ENCODE results near the gene KATNB1. TPM values are rescaled to one million over a fixed set of nuclear protein-coding genes. Genes with fewer than 3 reads are reported as not detected.
"Not testable (repeated sequence)": the region's sequence is repeated elsewhere in the genome, so short reads cannot be mapped to it uniquely, and the experiment has no call there.

The KATNB1 gene
- total and polyA plus RNA-seq, 4 donors = 7.0 to 16.2 (median 12.8) TPM

GRCh38 chr16:57725976-57726375, 9.6 kb upstream of the KATNB1 start:
- Histone ChIP-seq H3K36me3 (ENCODE audit: control insufficient read depth in 1 of 2, insufficient read depth in 2 of 2, low read length in 1 of 2) (no peaks in the 10 kb centered on the region), H3K4me1 (ENCODE audit: control insufficient read depth in 1 of 2, insufficient read depth in 2 of 2, low read length in 2 of 2) (no peaks in the 10 kb centered on the region), H3K4me3 (ENCODE audit: low read length in 2 of 2) (no peak overlapping the region), H3K27ac (ENCODE audit: low read depth in 1 of 2, low read length in 2 of 2) (no peak overlapping the region), H3K9me3 (ENCODE audit: control insufficient read depth, low read length) (no peaks in the 10 kb centered on the region), H3K27me3 (ENCODE audit: control insufficient read depth in 1 of 2, insufficient read depth in 2 of 2, low read length in 1 of 2) (no peaks in the 10 kb centered on the region)
- intact Hi-C loops (cut with DNase I) = loop anchor here in 1 of 2 donors (10.0 kb wide), 1 partner anchor 151 kb away; no protein-coding TSS in a partner anchor
- WGBS, 2 donors = 90 to 91% methylated on average over 30 of the region's 30 CpGs
- DNase-seq (peak in 1 of 2 donors; percentile 64), ATAC-seq (ENCODE audit: low FRiP score) (no peak)

- DNase-seq = peak in 1 of 2 donors; percentile 22
- H3K27ac ChIP-seq (ENCODE audit: low read depth in 1 of 2, low read length in 2 of 2) = no peak overlapping the region
- H3K4me1 ChIP-seq (ENCODE audit: control insufficient read depth in 1 of 2, insufficient read depth in 2 of 2, low read length in 2 of 2) = no peaks in the 10 kb centered on the region
- no peaks in the 10 kb centered on the region for H3K36me3 ChIP-seq (ENCODE audit: control insufficient read depth in 1 of 2, insufficient read depth in 2 of 2, low read length in 1 of 2)
- no peak overlapping the region for H3K4me3 ChIP-seq (ENCODE audit: low read length in 2 of 2)
- no peak for ATAC-seq (ENCODE audit: low FRiP score)
- no peaks in the 10 kb centered on the region for H3K9me3 ChIP-seq (ENCODE audit: control insufficient read depth, low read length)
- WGBS, 2 donors = 75 to 85% methylated on average over 7 of the region's 7 CpGs
- intact Hi-C loops (cut with DNase I) = loop anchor here in 1 of 2 donors (10.0 kb wide), 1 partner anchor 152 kb away; no protein-coding TSS in a partner anchor
- no peaks in the 10 kb centered on the region for H3K27me3 ChIP-seq (ENCODE audit: control insufficient read depth in 1 of 2, insufficient read depth in 2 of 2, low read length in 1 of 2)
Observed at GRCh38 chr16:57726433-57726947, 9.1 kb upstream of the KATNB1 start.

GRCh38 chr16:57727610-57728009, 8.0 kb upstream of the KATNB1 start:
- ATAC-seq (ENCODE audit: low FRiP score) = no peak
- intact Hi-C loops (cut with DNase I) = loop anchor here in 1 of 2 donors (10.0 kb wide), 1 partner anchor 153 kb away; no protein-coding TSS in a partner anchor
- H3K36me3 ChIP-seq (ENCODE audit: control insufficient read depth in 1 of 2, insufficient read depth in 2 of 2, low read length in 1 of 2) = no peaks in the 10 kb centered on the region
- WGBS, 2 donors = 63 to 64% methylated on average over 4 of the region's 4 CpGs
- H3K27me3 ChIP-seq (ENCODE audit: control insufficient read depth in 1 of 2, insufficient read depth in 2 of 2, low read length in 1 of 2) = no peaks in the 10 kb centered on the region
- peak in 1 of 2 donors; percentile 7 for DNase-seq
- H3K9me3 ChIP-seq (ENCODE audit: control insufficient read depth, low read length) = no peaks in the 10 kb centered on the region
- H3K4me3 ChIP-seq (ENCODE audit: low read length in 2 of 2) = no peak overlapping the region
- no peak overlapping the region for H3K27ac ChIP-seq (ENCODE audit: low read depth in 1 of 2, low read length in 2 of 2)
- H3K4me1 ChIP-seq (ENCODE audit: control insufficient read depth in 1 of 2, insufficient read depth in 2 of 2, low read length in 2 of 2) = no peaks in the 10 kb centered on the region

GRCh38 chr16:57728336-57729181, 7.0 kb upstream of the KATNB1 start:
- intact Hi-C loops (cut with DNase I) = loop anchor here in 1 of 2 donors (10.0 kb wide), 1 partner anchor 154 kb away; no protein-coding TSS in a partner anchor
- Histone ChIP-seq H3K4me1 (ENCODE audit: control insufficient read depth in 1 of 2, insufficient read depth in 2 of 2, low read length in 2 of 2) (no peaks in the 10 kb centered on the region), H3K27ac (ENCODE audit: low read depth in 1 of 2, low read length in 2 of 2) (no peak overlapping the region), H3K9me3 (ENCODE audit: control insufficient read depth, low read length) (no peaks in the 10 kb centered on the region), H3K4me3 (ENCODE audit: low read length in 2 of 2) (no peak overlapping the region), H3K27me3 (ENCODE audit: control insufficient read depth in 1 of 2, insufficient read depth in 2 of 2, low read length in 1 of 2) (no peaks in the 10 kb centered on the region), H3K36me3 (ENCODE audit: control insufficient read depth in 1 of 2, insufficient read depth in 2 of 2, low read length in 1 of 2) (no peaks in the 10 kb centered on the region)
- ATAC-seq (ENCODE audit: low FRiP score) (no peak), DNase-seq (peak in 1 of 2 donors; percentile 49)
- 95 to 98% methylated on average over 14 of the region's 14 CpGs for WGBS, 2 donors

GRCh38 chr16:57729182-57729484, 6.4 kb upstream of the KATNB1 start:
- ATAC-seq (ENCODE audit: low FRiP score) = no peak
- intact Hi-C loops (cut with DNase I) = loop anchor here in 1 of 2 donors (10.0 kb wide), 1 partner anchor 154 kb away; no protein-coding TSS in a partner anchor
- DNase-seq = peak in 1 of 2 donors; percentile 3
- Histone ChIP-seq H3K4me1 (ENCODE audit: control insufficient read depth in 1 of 2, insufficient read depth in 2 of 2, low read length in 2 of 2) (no peaks in the 10 kb centered on the region), H3K36me3 (ENCODE audit: control insufficient read depth in 1 of 2, insufficient read depth in 2 of 2, low read length in 1 of 2) (no peaks in the 10 kb centered on the region), H3K27ac (ENCODE audit: low read depth in 1 of 2, low read length in 2 of 2) (no peak overlapping the region), H3K4me3 (ENCODE audit: low read length in 2 of 2) (no peak overlapping the region), H3K9me3 (ENCODE audit: control insufficient read depth, low read length) (no peaks in the 10 kb centered on the region), H3K27me3 (ENCODE audit: control insufficient read depth in 1 of 2, insufficient read depth in 2 of 2, low read length in 1 of 2) (no peaks in the 10 kb centered on the region)
- WGBS, 2 donors = 89 to 94% methylated on average over 1 of the region's 1 CpG

- H3K36me3 ChIP-seq (ENCODE audit: control insufficient read depth in 1 of 2, insufficient read depth in 2 of 2, low read length in 1 of 2); H3K27ac ChIP-seq (ENCODE audit: low read depth in 1 of 2, low read length in 2 of 2); H3K9me3 ChIP-seq (ENCODE audit: control insufficient read depth, low read length); ATAC-seq (ENCODE audit: low FRiP score); H3K4me1 ChIP-seq (ENCODE audit: control insufficient read depth in 1 of 2, insufficient read depth in 2 of 2, low read length in 2 of 2); H3K4me3 ChIP-seq (ENCODE audit: low read length in 2 of 2); H3K27me3 ChIP-seq (ENCODE audit: control insufficient read depth in 1 of 2, insufficient read depth in 2 of 2, low read length in 1 of 2): not testable (repeated sequence)
- WGBS, 2 donors = 91 to 97% methylated on average over 6 of the region's 6 CpGs
- DNase-seq = peak in 1 of 2 donors; percentile 1
- intact Hi-C loops (cut with DNase I) = loop anchor here in 1 of 2 donors (10.0 kb wide), 1 partner anchor 155 kb away; no protein-coding TSS in a partner anchor
Observed at GRCh38 chr16:57729852-57730251, 5.7 kb upstream of the KATNB1 start.

GRCh38 chr16:57730771-57731730, 4.5 kb upstream of the KATNB1 start:
- Histone ChIP-seq H3K4me3 (ENCODE audit: low read length in 2 of 2) (no peak overlapping the region), H3K27me3 (ENCODE audit: control insufficient read depth in 1 of 2, insufficient read depth in 2 of 2, low read length in 1 of 2) (no peaks in the 10 kb centered on the region), H3K27ac (ENCODE audit: low read depth in 1 of 2, low read length in 2 of 2) (no peak overlapping the region), H3K4me1 (ENCODE audit: control insufficient read depth in 1 of 2, insufficient read depth in 2 of 2, low read length in 2 of 2) (no peaks in the 10 kb centered on the region), H3K36me3 (ENCODE audit: control insufficient read depth in 1 of 2, insufficient read depth in 2 of 2, low read length in 1 of 2) (no peaks in the 10 kb centered on the region), H3K9me3 (ENCODE audit: control insufficient read depth, low read length) (no peaks in the 10 kb centered on the region)
- intact Hi-C loops (cut with DNase I) = no loop called here
- WGBS, 2 donors = 63 to 65% methylated on average over 13 of the region's 13 CpGs
- ATAC-seq (ENCODE audit: low FRiP score) (no peak), DNase-seq (peak in 1 of 2 donors; percentile 40)

- Histone ChIP-seq H3K9me3 (ENCODE audit: control insufficient read depth, low read length) (no peaks in the 10 kb centered on the region), H3K4me3 (ENCODE audit: low read length in 2 of 2) (no peak overlapping the region), H3K27ac (ENCODE audit: low read depth in 1 of 2, low read length in 2 of 2) (no peak overlapping the region), H3K36me3 (ENCODE audit: control insufficient read depth in 1 of 2, insufficient read depth in 2 of 2, low read length in 1 of 2) (no peaks in the 10 kb centered on the region), H3K27me3 (ENCODE audit: control insufficient read depth in 1 of 2, insufficient read depth in 2 of 2, low read length in 1 of 2) (no peaks in the 10 kb centered on the region), H3K4me1 (ENCODE audit: control insufficient read depth in 1 of 2, insufficient read depth in 2 of 2, low read length in 2 of 2) (peaks cover 0 to 3% of the 10 kb centered on the region in 2 donors)
- intact Hi-C loops (cut with DNase I) = no loop called here
- DNase-seq (no peak), ATAC-seq (ENCODE audit: low FRiP score) (no peak)
- 0 to 6% methylated on average over 2 of the region's 2 CpGs for WGBS, 2 donors
Observed at GRCh38 chr16:57732037-57732436, 3.5 kb upstream of the KATNB1 start.

Measured in aorta (tissue), 5 donors.